ENCODE results near the gene HMGN5. TPM values are rescaled to one million over a fixed set of nuclear protein-coding genes. Genes with fewer than 3 reads are reported as not detected.

Gene HMGN5
- total and polyA plus RNA-seq, 2 of the 8 experiments (the other 6 are each of a cell fraction or from before 2014, with no cell fraction given) = 6.0 to 20.4 TPM

DNA sequence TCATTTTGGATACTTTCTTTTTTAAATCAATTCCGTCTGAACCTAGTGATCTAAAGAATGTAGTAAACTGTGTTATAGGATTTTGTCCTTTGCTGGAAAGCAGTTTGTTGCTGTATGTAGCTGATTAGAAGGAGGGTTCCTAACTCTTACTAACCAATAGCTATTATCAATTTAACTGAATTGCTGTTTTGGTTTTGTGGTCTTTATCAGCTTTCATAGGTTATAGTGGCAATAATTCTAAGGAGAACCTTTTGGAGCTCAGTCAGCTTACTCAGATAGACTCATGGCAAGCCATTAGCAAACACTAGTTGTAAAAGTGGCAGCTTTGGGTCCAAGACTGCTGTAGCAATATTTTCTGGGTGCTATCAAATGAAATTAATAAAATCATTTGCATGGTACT lies 29.8 kb upstream of the HMGN5 start:
- H2BK120ac ChIP-seq (replicated peaks; ENCODE audit: low read depth, low read length) = no peak overlapping the region
- H3K23me2 ChIP-seq (ENCODE audit: low read depth, low read length) = no peaks in the 10 kb centered on the region
- no peaks in the 10 kb centered on the region for H4K20me1 ChIP-seq (replicated peaks in 1 of 2; ENCODE audit: control insufficient read depth in 1 of 2, insufficient read depth in 2 of 2, low read length in 2 of 2)
- H2AK5ac ChIP-seq (ENCODE audit: low read depth, low read length) = no peak overlapping the region
- no peak overlapping the region for H3K14ac ChIP-seq (ENCODE audit: insufficient read length)
- no peak overlapping the region for H3K56ac ChIP-seq (replicated peaks; ENCODE audit: insufficient read length, low read depth, low read length)
- H3K4me3 ChIP-seq (ENCODE audit: extremely low read depth in 1 of 4, insufficient read depth in 2 of 4, low read depth in 3 of 4, low read length in 4 of 4) = no peak overlapping the region
- no peak overlapping the region for H3K18ac ChIP-seq (ENCODE audit: extremely low read depth, low read length)
- H3K4ac ChIP-seq (replicated peaks; ENCODE audit: insufficient read length, low read depth, low read length) = no peak overlapping the region
- H3K4me2 ChIP-seq (ENCODE audit: insufficient read depth in 1 of 2, low read depth in 2 of 2, low read length in 2 of 2) = no peak overlapping the region
- WGBS, 2 experiments (ENCODE audit: extremely low coverage in 1 of 2, insufficient coverage in 1 of 2, insufficient read length in 1 of 2, insufficient replicate concordance in 2 of 2, low coverage in 1 of 2, low lambda C conversion rate in 2 of 2, missing lambda C conversion rate in 1 of 2) = 100% methylated on average over 1 of the region's 1 CpG; no CpG with 5 or more reads in 1 of the 2 experiments
- H3K79me1 ChIP-seq (ENCODE audit: low read depth, low read length) = no peaks in the 10 kb centered on the region
- no peak overlapping the region for H2BK15ac ChIP-seq (ENCODE audit: low read length)
- no peak for TF ChIP-seq TBP (IDR thresholded peaks at IDR 0.05; ENCODE audit: low read depth, low read length)
- no peak for TF ChIP-seq GTF2F1 (IDR thresholded peaks at IDR 0.05; ENCODE audit: borderline replicate concordance, low read depth, low read length)
- no peak for TF ChIP-seq JUND (IDR thresholded peaks at IDR 0.05; ENCODE audit: low read length)
- no peak for TF ChIP-seq SP2 (IDR thresholded peaks at IDR 0.05; ENCODE audit: low read length)
- no peak for TF ChIP-seq EGR1 (IDR thresholded peaks at IDR 0.05; ENCODE audit: borderline replicate concordance, low read depth, low read length)
- TF ChIP-seq KDM4A (IDR thresholded peaks at IDR 0.05; ENCODE audit: low read depth, low read length, severe bottlenecking) = no peak
- TF ChIP-seq CHD1 (IDR thresholded peaks at IDR 0.05; ENCODE audit: low read depth, low read length) = no peak
- no peak for TF ChIP-seq CTCF (IDR thresholded peaks at IDR 0.05; ENCODE audit: control extremely low read depth in 1 of 3, insufficient read depth in 1 of 3, low read depth in 1 of 3, low read length in 3 of 3)
- no peak for TF ChIP-seq SIN3A (conservative IDR thresholded peaks at IDR 0.05 in 1 of 2, IDR thresholded peaks at IDR 0.05 in 1 of 2; ENCODE audit: low read depth in 1 of 2, low read length in 2 of 2)
- TF ChIP-seq ATF3 (IDR thresholded peaks at IDR 0.05; ENCODE audit: insufficient read depth, low read depth, low read length) = no peak
- no peaks in the 10 kb centered on the region for H3K27me3 ChIP-seq (replicated peaks in 1 of 4; ENCODE audit: control insufficient read depth in 3 of 4, extremely low read depth in 1 of 4, insufficient read depth in 3 of 4, low read length in 3 of 4)
- no peak overlapping the region for H3K23ac ChIP-seq (ENCODE audit: insufficient read length)
- no peaks in the 10 kb centered on the region for H3K9me3 ChIP-seq (ENCODE audit: insufficient read depth in 2 of 2, low read depth in 1 of 2, low read length in 1 of 2)
- no peak overlapping the region for H2BK20ac ChIP-seq (ENCODE audit: low read length)
- no peak overlapping the region for H2BK12ac ChIP-seq (ENCODE audit: low read depth, low read length)
- no peak for FAIRE-seq
- H3K79me2 ChIP-seq (ENCODE audit: control insufficient read depth in 1 of 2, insufficient read depth in 2 of 2, low read length in 2 of 2) = peaks cover 0 to 11% of the 10 kb centered on the region in 2 experiments; a peak in 2 of 4 replicates
- H4K91ac ChIP-seq (replicated peaks; ENCODE audit: insufficient read length, low read length) = no peak overlapping the region
- H3K36me3 ChIP-seq (ENCODE audit: control insufficient read depth in 2 of 4, insufficient read depth in 4 of 4, low read length in 3 of 4) = no peaks in the 10 kb centered on the region
- CTCF ChIA-PET (ENCODE audit: partially characterized antibody) = interaction anchor here (1.0 kb wide), 1 partner anchor 30 kb away, joined by 6 read pairs; the partner anchor contains the start of genes HMGN5 and SH3BGRL
- no peak overlapping the region for H3K9ac ChIP-seq (replicated peaks in 1 of 4; ENCODE audit: extremely low read depth in 1 of 4, low read depth in 3 of 4, low read length in 3 of 4)
- no peak overlapping the region for H2AFZ ChIP-seq (ENCODE audit: low read length)
- no peak overlapping the region for H4K8ac ChIP-seq (ENCODE audit: extremely low read depth, insufficient read depth, low read length)
- H3K27ac ChIP-seq (ENCODE audit: low read depth, low read length) = no peak overlapping the region
- DNase-seq (ENCODE audit: low read depth in 1 of 2, low spot score in 2 of 2) = no peak
- no peaks in the 10 kb centered on the region for H3K4me1 ChIP-seq (replicated peaks in 1 of 4; ENCODE audit: control insufficient read depth in 3 of 4, insufficient read depth in 4 of 4, low read length in 3 of 4)
- POLR2A ChIA-PET (ENCODE audit: partially characterized antibody) = no interaction called here
- H2BK5ac ChIP-seq (ENCODE audit: low read depth, low read length) = no peak overlapping the region
- H4K5ac ChIP-seq (ENCODE audit: insufficient read length, low read depth, low read length) = no peak overlapping the region

Data from H1 (cell line).